ENCODE results near the gene HNRNPLL.
"Not testable (repeated sequence)": the region's sequence is repeated elsewhere in the genome, so short reads cannot be mapped to it uniquely, and the experiment has no call there.

HNRNPLL gene

GRCh38 chr2:38546585-38546984, 56.1 kb downstream of the HNRNPLL start:
- DNase-seq = no peak
- Histone ChIP-seq H3K27ac (ENCODE audit: insufficient read depth, low read length, poor library complexity, severe bottlenecking) (no peak overlapping the region), H3K9me3 (ENCODE audit: control insufficient read depth, low read length) (no peaks in the 10 kb centered on the region), H3K4me3 (ENCODE audit: insufficient read depth, low read depth, low read length, poor library complexity, severe bottlenecking) (no peak overlapping the region), H3K27me3 (replicated peaks; ENCODE audit: control insufficient read depth, insufficient read depth, low read length, poor library complexity, severe bottlenecking) (no peaks in the 10 kb centered on the region), H3K36me3 (ENCODE audit: control insufficient read depth, insufficient read depth, low read length) (no peaks in the 10 kb centered on the region), H3K4me1 (ENCODE audit: control insufficient read depth, insufficient read depth, low read length, poor library complexity, severe bottlenecking) (peaks cover 5% of the 10 kb centered on the region)

GRCh38 chr2:38546064-38546463, 56.7 kb downstream of the HNRNPLL start:
- peaks cover 5% of the 10 kb centered on the region for H3K4me1 ChIP-seq (ENCODE audit: control insufficient read depth, insufficient read depth, low read length, poor library complexity, severe bottlenecking)
- no peaks in the 10 kb centered on the region for H3K36me3 ChIP-seq (ENCODE audit: control insufficient read depth, insufficient read depth, low read length)
- DNase-seq = no peak
- H3K4me3 ChIP-seq (ENCODE audit: insufficient read depth, low read depth, low read length, poor library complexity, severe bottlenecking) = no peak overlapping the region
- H3K9me3 ChIP-seq (ENCODE audit: control insufficient read depth, low read length) = no peaks in the 10 kb centered on the region
- H3K27me3 ChIP-seq (replicated peaks; ENCODE audit: control insufficient read depth, insufficient read depth, low read length, poor library complexity, severe bottlenecking) = no peaks in the 10 kb centered on the region
- H3K27ac ChIP-seq (ENCODE audit: insufficient read depth, low read length, poor library complexity, severe bottlenecking) = no peak overlapping the region

GRCh38 chr2:38542248-38542631, 60.5 kb downstream of the HNRNPLL start:
- H3K4me1 ChIP-seq (ENCODE audit: control insufficient read depth, insufficient read depth, low read length, poor library complexity, severe bottlenecking); H3K27ac ChIP-seq (ENCODE audit: insufficient read depth, low read length, poor library complexity, severe bottlenecking); H3K27me3 ChIP-seq (replicated peaks; ENCODE audit: control insufficient read depth, insufficient read depth, low read length, poor library complexity, severe bottlenecking); H3K9me3 ChIP-seq (ENCODE audit: control insufficient read depth, low read length); DNase-seq; H3K4me3 ChIP-seq (ENCODE audit: insufficient read depth, low read depth, low read length, poor library complexity, severe bottlenecking); H3K36me3 ChIP-seq (ENCODE audit: control insufficient read depth, insufficient read depth, low read length): not testable (repeated sequence)

GRCh38 chr2:38540580-38541286, 62.0 kb downstream of the HNRNPLL start:
- Histone ChIP-seq H3K4me1 (ENCODE audit: control insufficient read depth, insufficient read depth, low read length, poor library complexity, severe bottlenecking) (peaks cover 11% of the 10 kb centered on the region), H3K4me3 (ENCODE audit: insufficient read depth, low read depth, low read length, poor library complexity, severe bottlenecking) (no peak overlapping the region)

GRCh38 chr2:38539086-38539485, 63.6 kb downstream of the HNRNPLL start:
- Histone ChIP-seq H3K9me3 (ENCODE audit: control insufficient read depth, low read length) (no peaks in the 10 kb centered on the region), H3K36me3 (ENCODE audit: control insufficient read depth, insufficient read depth, low read length) (no peaks in the 10 kb centered on the region), H3K4me1 (ENCODE audit: control insufficient read depth, insufficient read depth, low read length, poor library complexity, severe bottlenecking) (peaks cover 12% of the 10 kb centered on the region), H3K27me3 (replicated peaks; ENCODE audit: control insufficient read depth, insufficient read depth, low read length, poor library complexity, severe bottlenecking) (peaks cover 3% of the 10 kb centered on the region), H3K27ac (ENCODE audit: insufficient read depth, low read length, poor library complexity, severe bottlenecking) (no peak overlapping the region), H3K4me3 (ENCODE audit: insufficient read depth, low read depth, low read length, poor library complexity, severe bottlenecking) (no peak overlapping the region)
- no peak for DNase-seq

More at GRCh38 chr2:38540580-38541286, 62.0 kb downstream of the HNRNPLL start:
- Histone ChIP-seq H3K27me3 (replicated peaks; ENCODE audit: control insufficient read depth, insufficient read depth, low read length, poor library complexity, severe bottlenecking) (no peaks in the 10 kb centered on the region), H3K27ac (ENCODE audit: insufficient read depth, low read length, poor library complexity, severe bottlenecking) (no peak overlapping the region), H3K36me3 (ENCODE audit: control insufficient read depth, insufficient read depth, low read length) (no peaks in the 10 kb centered on the region), H3K9me3 (ENCODE audit: control insufficient read depth, low read length) (no peaks in the 10 kb centered on the region)
- DNase-seq = no peak

- Histone ChIP-seq H3K27ac (ENCODE audit: insufficient read depth, low read length, poor library complexity, severe bottlenecking) (no peak overlapping the region), H3K27me3 (replicated peaks; ENCODE audit: control insufficient read depth, insufficient read depth, low read length, poor library complexity, severe bottlenecking) (peaks cover 3% of the 10 kb centered on the region), H3K4me3 (ENCODE audit: insufficient read depth, low read depth, low read length, poor library complexity, severe bottlenecking) (no peak overlapping the region), H3K4me1 (ENCODE audit: control insufficient read depth, insufficient read depth, low read length, poor library complexity, severe bottlenecking) (peaks cover 7% of the 10 kb centered on the region), H3K9me3 (ENCODE audit: control insufficient read depth, low read length) (no peaks in the 10 kb centered on the region), H3K36me3 (ENCODE audit: control insufficient read depth, insufficient read depth, low read length) (no peaks in the 10 kb centered on the region)
- no peak for DNase-seq
Observed at GRCh38 chr2:38537937-38538525, 64.7 kb downstream of the HNRNPLL start.

- DNase-seq; H3K9me3 ChIP-seq (ENCODE audit: control insufficient read depth, low read length); H3K4me1 ChIP-seq (ENCODE audit: control insufficient read depth, insufficient read depth, low read length, poor library complexity, severe bottlenecking); H3K27ac ChIP-seq (ENCODE audit: insufficient read depth, low read length, poor library complexity, severe bottlenecking); H3K27me3 ChIP-seq (replicated peaks; ENCODE audit: control insufficient read depth, insufficient read depth, low read length, poor library complexity, severe bottlenecking); H3K4me3 ChIP-seq (ENCODE audit: insufficient read depth, low read depth, low read length, poor library complexity, severe bottlenecking); H3K36me3 ChIP-seq (ENCODE audit: control insufficient read depth, insufficient read depth, low read length): not testable (repeated sequence)
Observed at GRCh38 chr2:38537296-38537695, 65.4 kb downstream of the HNRNPLL start.

- Histone ChIP-seq H3K9me3 (ENCODE audit: control insufficient read depth, low read length) (no peaks in the 10 kb centered on the region), H3K27me3 (replicated peaks; ENCODE audit: control insufficient read depth, insufficient read depth, low read length, poor library complexity, severe bottlenecking) (peaks cover 3% of the 10 kb centered on the region), H3K27ac (ENCODE audit: insufficient read depth, low read length, poor library complexity, severe bottlenecking) (no peak overlapping the region), H3K36me3 (ENCODE audit: control insufficient read depth, insufficient read depth, low read length) (no peaks in the 10 kb centered on the region), H3K4me3 (ENCODE audit: insufficient read depth, low read depth, low read length, poor library complexity, severe bottlenecking) (peak overlapping the region; percentile 50), H3K4me1 (ENCODE audit: control insufficient read depth, insufficient read depth, low read length, poor library complexity, severe bottlenecking) (peaks cover 7% of the 10 kb centered on the region)
- peak; percentile 48 to 66 (median 56) for DNase-seq
Observed at GRCh38 chr2:38535744-38536506, 66.8 kb downstream of the HNRNPLL start.

GRCh38 chr2:38535404-38535743, 67.4 kb downstream of the HNRNPLL start:
- Histone ChIP-seq H3K27me3 (replicated peaks; ENCODE audit: control insufficient read depth, insufficient read depth, low read length, poor library complexity, severe bottlenecking) (peaks cover 3% of the 10 kb centered on the region), H3K4me1 (ENCODE audit: control insufficient read depth, insufficient read depth, low read length, poor library complexity, severe bottlenecking) (peaks cover 7% of the 10 kb centered on the region), H3K36me3 (ENCODE audit: control insufficient read depth, insufficient read depth, low read length) (no peaks in the 10 kb centered on the region), H3K9me3 (ENCODE audit: control insufficient read depth, low read length) (no peaks in the 10 kb centered on the region), H3K27ac (ENCODE audit: insufficient read depth, low read length, poor library complexity, severe bottlenecking) (no peak overlapping the region), H3K4me3 (ENCODE audit: insufficient read depth, low read depth, low read length, poor library complexity, severe bottlenecking) (no peak overlapping the region)
- no peak for DNase-seq

GRCh38 chr2:38534746-38535403, 67.9 kb downstream of the HNRNPLL start:
- no peak for DNase-seq
- Histone ChIP-seq H3K4me3 (ENCODE audit: insufficient read depth, low read depth, low read length, poor library complexity, severe bottlenecking) (no peak overlapping the region), H3K9me3 (ENCODE audit: control insufficient read depth, low read length) (no peaks in the 10 kb centered on the region), H3K36me3 (ENCODE audit: control insufficient read depth, insufficient read depth, low read length) (no peaks in the 10 kb centered on the region), H3K27ac (ENCODE audit: insufficient read depth, low read length, poor library complexity, severe bottlenecking) (no peak overlapping the region), H3K27me3 (replicated peaks; ENCODE audit: control insufficient read depth, insufficient read depth, low read length, poor library complexity, severe bottlenecking) (peaks cover 3% of the 10 kb centered on the region), H3K4me1 (ENCODE audit: control insufficient read depth, insufficient read depth, low read length, poor library complexity, severe bottlenecking) (peaks cover 7% of the 10 kb centered on the region)
